GM12878 (cell line): ENCODE measurements around the gene IFT172. TPM values are rescaled to one million over a fixed set of nuclear protein-coding genes. Genes with fewer than 3 reads are reported as not detected.

Experiments used
- ATAC-seq: fragments of 200-7000 bp; cut with Tn5 transposase; 3 replicates; pipeline ENCODE4 v1.9.1; 2020; ENCODE audit warnings: mild to moderate bottlenecking, moderate library complexity
- BruUV-seq: library from RNA; stranded (reverse); fragments of 400-500 nt; replicated peaks from 2 replicates; lab custom pipeline; 2021; lab: Mats Ljungman, UMichigan
- CTCF ChIA-PET: fragments of 300-600 bp; sonication (Branson Sonifier 250); formaldehyde crosslinking; extraction: SDS; loops from one replicate; lab custom pipeline; 2021; ENCODE audit warnings: inconsistent platforms; lab: Yijun Ruan, JAX
- POLR2A ChIA-PET: fragments of 350-600 bp; formaldehyde crosslinking; extraction: SDS; loops from one replicate; lab custom pipeline; 2021; ENCODE audit warnings: inconsistent platforms; lab: Charles Lee
- RAD21 ChIA-PET: fragments of 300-600 bp; sonication (Branson Sonifier 250); formaldehyde crosslinking; loops from one replicate; lab custom pipeline; 2023; ENCODE audit warnings: antibody characterized with exemption; ENCODE audit not compliant: unreplicated experiment; lab: Charles Lee
- SMC1A ChIA-PET: fragments of 300-600 bp; sonication (Branson Sonifier 250); formaldehyde crosslinking; loops from one replicate; lab custom pipeline; 2023; ENCODE audit not compliant: unreplicated experiment, uncharacterized antibody; lab: Charles Lee
- DNase-seq: peaks from one replicate; pipeline ENCODE4 v3.0.0-alpha.2; 2011; ENCODE audit warnings: low read depth, low spot score
- FAIRE-seq: peaks from 3 replicates; lab custom pipeline; 2011; peaks lifted over from hg19 to GRCh38; lab: Jason Lieb, UNC
- H2AFZ ChIP-seq: 2 replicates; pipeline ENCODE4 v1.6.0; 2011; ENCODE audit warnings: low read depth, low read length, control low read depth; ENCODE audit not compliant: control insufficient read depth
- H3K27ac ChIP-seq: 2 replicates; pipeline ENCODE4 v1.5.1; 2011; ENCODE audit warnings: control low read depth; ENCODE audit not compliant: control insufficient read depth, insufficient read depth
- H3K27me3 ChIP-seq, 2 experiments: replicated peaks in 1 of 2; 2 replicates each; pipeline versions ENCODE4 v1.6.0 to v1.6.1; 2011; ENCODE audit warnings: low read length in 1 of 2; ENCODE audit not compliant: control insufficient read depth in 2 of 2, insufficient read depth in 2 of 2
- H3K36me3 ChIP-seq, 2 experiments: 2 replicates each; pipeline ENCODE4 v1.5.1; 2011; ENCODE audit warnings: low read length in 1 of 2; ENCODE audit not compliant: control insufficient read depth in 2 of 2, insufficient read depth in 2 of 2
- H3K4me1 ChIP-seq: 2 replicates; pipeline ENCODE4 v1.6.1; 2011; ENCODE audit warnings: mild to moderate bottlenecking, low read length, moderate library complexity, mixed read lengths; ENCODE audit not compliant: control insufficient read depth, insufficient read depth
- H3K4me2 ChIP-seq: 2 replicates; pipeline ENCODE4 v1.6.0; 2011; ENCODE audit warnings: control low read depth; ENCODE audit not compliant: control insufficient read depth, insufficient read depth
- H3K4me3 ChIP-seq: fragments of 200-600 bp; sonication (generic); 2 replicates; pipeline ENCODE4 v1.5.1; 2016
- H3K79me2 ChIP-seq: 2 replicates; pipeline ENCODE4 v1.6.0; 2011; ENCODE audit warnings: low read length; ENCODE audit not compliant: control insufficient read depth, insufficient read depth
- H3K9ac ChIP-seq: 2 replicates; pipeline ENCODE4 v1.8.0; 2011; ENCODE audit warnings: low read length, control low read depth, mixed read lengths; ENCODE audit not compliant: control insufficient read depth, insufficient read depth
- H3K9me3 ChIP-seq: replicated peaks from 3 replicates; pipeline ENCODE4 v1.5.1; 2011; ENCODE audit warnings: mild to moderate bottlenecking, low read length; ENCODE audit not compliant: control insufficient read depth, insufficient read depth
- H4K20me1 ChIP-seq: 2 replicates; pipeline ENCODE4 v1.6.0; 2011; ENCODE audit not compliant: control insufficient read depth, insufficient read depth
- BCLAF1 ChIP-seq: fragments of 450-650 bp; IDR thresholded peaks from 2 replicates; pipeline ENCODE4 v1.6.1; 2017; ENCODE audit warnings: antibody characterized with exemption, mild to moderate bottlenecking, moderate library complexity
- E2F8 ChIP-seq: fragments of 450-650 bp; IDR thresholded peaks from 2 replicates; pipeline ENCODE4 v1.6.1; 2018; ENCODE audit warnings: mild to moderate bottlenecking, low read depth, moderate library complexity; ENCODE audit not compliant: partially characterized antibody
- ELK1 ChIP-seq: IDR thresholded peaks from 2 replicates; pipeline ENCODE4 v1.6.1; 2012; ENCODE audit warnings: low read depth, low read length, improper control_type of control experiment
- NFYB ChIP-seq: IDR thresholded peaks from 2 replicates; pipeline ENCODE4 v1.6.1; 2011; ENCODE audit warnings: low read depth, mild to moderate bottlenecking, low read length, improper control_type of control experiment, moderate library complexity; ENCODE audit not compliant: insufficient read depth
- PRDM15 ChIP-seq: fragments of 450-650 bp; formaldehyde crosslinking; IDR thresholded peaks from 2 replicates; pipeline ENCODE4 v1.4.0; 2020; ENCODE audit warnings: mild to moderate bottlenecking, moderate library complexity
- SMAD5 ChIP-seq: IDR thresholded peaks from 2 replicates; pipeline ENCODE4 v1.6.1; 2016; ENCODE audit warnings: antibody characterized with exemption, low read depth
- SUPT20H ChIP-seq: IDR thresholded peaks from 2 replicates; pipeline ENCODE4 v1.6.1; 2011; ENCODE audit warnings: low read depth, mild to moderate bottlenecking, low read length, moderate library complexity, borderline replicate concordance; ENCODE audit not compliant: control insufficient read depth
- USF1 ChIP-seq: IDR thresholded peaks from 2 replicates; pipeline ENCODE4 v1.6.1; 2011; ENCODE audit warnings: borderline replicate concordance, low read depth, mild to moderate bottlenecking, moderate library complexity, mixed read lengths, low read length; ENCODE audit not compliant: insufficient read depth; ENCODE audit errors: extremely low read length
- YY1 ChIP-seq: IDR thresholded peaks from 2 replicates; pipeline ENCODE4 v1.6.1; 2011; ENCODE audit warnings: low read depth, mild to moderate bottlenecking, low read length
- ZSCAN29 ChIP-seq: fragments of 450-650 bp; IDR thresholded peaks from 2 replicates; pipeline ENCODE4 v1.6.1; 2017; ENCODE audit warnings: mild to moderate bottlenecking, moderate library complexity
- WGBS: methylation state at CpG from one replicate; pipeline ENCODE4 v1.1.6; 2016; ENCODE audit warnings: low lambda C conversion rate; ENCODE audit not compliant: insufficient replicate concordance, insufficient coverage; ENCODE audit errors: missing lambda C conversion rate; 5-methylcytosine and 5-hydroxymethylcytosine counted together
- in situ Hi-C: fragments of 300-500 bp; cut with MboI; formaldehyde crosslinking; loops from 9 replicates; pipeline ENCODE4 v1.14.3; 2018; ENCODE audit warnings: mixed read lengths
- intact Hi-C: fragments of 100-400 bp; cut with micrococcal nuclease; formaldehyde crosslinking; loops from one replicate; pipeline ENCODE4 v1.14.2; 2022; ENCODE audit not compliant: unreplicated experiment
- polyA plus RNA-seq, 11 experiments: library from polyadenylated mRNA; depleted of rRNA in 4 of 11; unstranded in 6 of 11; stranded (reverse) in 5 of 11; fragments of >200 nt; fragmentation: Nextera tagmentation in 4 of 11; fragmentation: Illumina TruSeq in 1 of 11; extraction: Ambion mirVana in 4 of 11; extraction: Trizol in 1 of 11; gene quantifications; 1 replicate in 1 of 11; 2 replicates in 10 of 11; pipeline versions ENCODE4 v1.2.1 to v1.2.3, GENCODE V29; 2011 to 2016; ENCODE audit warnings: inconsistent platforms in 2 of 11, missing spikeins in 2 of 11, low read depth in 1 of 11
- total RNA-seq, 4 experiments: library from RNA; depleted of rRNA in 3 of 4; stranded (reverse); fragments of >200 nt in 3 of 4; fragmentation: Illumina TruSeq in 1 of 4; extraction: Trizol in 1 of 4; gene quantifications; 2 replicates each; pipeline versions ENCODE4 v1.2.1 to v1.2.3, GENCODE V29; 2013 to 2021

The IFT172 gene
- total and polyA plus RNA-seq, 10 of the 15 experiments (the other 5 are each of a cell fraction or from before 2014, with no cell fraction given), result 2.4 to 8.6 (median 6.2) TPM

GRCh38 chr2:27461118-27461517, 28.4 kb downstream of the IFT172 start (continued):
- TF ChIP-seq PRDM15 (CRISPR knock-in tag), result no peak
- no peak for TF ChIP-seq YY1
- no peak for TF ChIP-seq NFYB
- TF ChIP-seq BCLAF1, result no peak
- no peak for TF ChIP-seq SMAD5
- TF ChIP-seq, all 136 proteins: peak for 0

GRCh38 chr2:27453968-27454367, 35.6 kb downstream of the IFT172 start:
- Histone ChIP-seq H4K20me1 (no peaks in the 10 kb centered on the region), H3K27me3 (no peaks in the 10 kb centered on the region), H3K4me2 (no peak overlapping the region), H2AFZ (no peak overlapping the region), H3K4me3 (no peak overlapping the region), H3K9me3 (no peaks in the 10 kb centered on the region), H3K27ac (no peak overlapping the region), H3K4me1 (no peaks in the 10 kb centered on the region), H3K36me3 (no peaks in the 10 kb centered on the region), H3K79me2 (no peaks in the 10 kb centered on the region), H3K9ac (no peak overlapping the region)
- CTCF ChIA-PET, result no interaction called here
- in situ Hi-C loops, result no loop called here
- SMC1A ChIA-PET, result no interaction called here
- POLR2A ChIA-PET, result no interaction called here
- RAD21 ChIA-PET, result no interaction called here
- intact Hi-C loops, result no loop called here
- WGBS, result 95% methylated on average over 7 of the region's 7 CpGs
- BruUV-seq, result no TSS peak
- no peak for ATAC-seq
- FAIRE-seq, result no peak
- DNase-seq, result no peak
- TF ChIP-seq USF1 (no peak), SUPT20H (no peak), ELK1 (no peak), E2F8 (no peak), ZSCAN29 (no peak)
